HL-60 (cell line): ENCODE data around the gene RHOB.

Experiments used
- DNase-seq, 2 experiments: peaks; one replicate each; pipeline ENCODE4 v3.0.0-alpha.2; 2010 to 2020; ENCODE audit warnings: low read depth in 1 of 2, low spot score in 1 of 2
- H3K27ac ChIP-seq: fragments of 250-450 bp; sonication (Bioruptor Pico); replicated peaks from 2 replicates; pipeline ENCODE4 v1.5.1; 2020; ENCODE audit warnings: mild to moderate bottlenecking, moderate library complexity
- H3K27me3 ChIP-seq: fragments of 250-450 bp; sonication (Bioruptor Pico); 2 replicates; pipeline ENCODE4 v1.5.1; 2021; ENCODE audit warnings: mild to moderate bottlenecking, moderate library complexity; ENCODE audit not compliant: insufficient read depth, poor library complexity, severe bottlenecking
- H3K4me3 ChIP-seq: replicated peaks from 2 replicates; pipeline ENCODE4 v1.5.1; 2011; ENCODE audit warnings: mild to moderate bottlenecking, control low read depth, low read length; ENCODE audit not compliant: insufficient read depth
- GABPA ChIP-seq: IDR thresholded peaks from 2 replicates; pipeline ENCODE4 v1.6.1; 2012; ENCODE audit warnings: low read depth
- POLR2AphosphoS5 ChIP-seq: IDR thresholded peaks from 2 replicates; pipeline ENCODE4 v1.6.1; 2012; ENCODE audit warnings: low read depth
- SPI1 ChIP-seq: IDR thresholded peaks from 2 replicates; pipeline ENCODE4 v1.6.1; 2012; ENCODE audit warnings: low read depth, mild to moderate bottlenecking, borderline replicate concordance
- TF ChIP-seq, protein P1 (sequence below): IDR thresholded peaks from 2 replicates; pipeline ENCODE4 v1.6.1; 2012; ENCODE audit warnings: low read depth; ENCODE audit not compliant: insufficient replicate concordance
- TF ChIP-seq, protein P2 (sequence below): IDR thresholded peaks from one replicate; pipeline ENCODE4 v1.5.1; 2011; ENCODE audit warnings: low read length, control low read depth, inconsistent platforms; ENCODE audit not compliant: insufficient read depth

Gene RHOB

DNA sequence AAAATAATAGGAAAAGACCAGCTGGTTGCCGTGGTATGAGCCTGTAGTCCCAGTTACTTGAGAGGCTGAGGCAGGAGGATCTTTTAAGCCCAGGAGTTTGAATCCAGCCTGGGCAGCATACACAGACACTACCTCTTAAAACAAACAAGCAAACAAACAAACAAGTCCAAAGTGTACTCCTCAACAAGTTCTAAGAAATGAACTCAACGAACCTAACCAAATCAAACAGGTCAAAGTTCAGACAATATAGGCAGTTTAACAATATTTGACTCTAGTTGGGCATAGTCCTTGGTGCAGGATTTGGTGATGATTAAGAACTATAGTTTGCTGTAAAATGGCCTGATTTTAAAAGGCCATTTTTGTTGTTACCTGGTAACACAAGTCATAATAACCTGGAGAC lies 41.9 kb upstream of the RHOB start:
- no peak for DNase-seq
- Histone ChIP-seq H3K27ac (no peak overlapping the region), H3K4me3 (no peak overlapping the region), H3K27me3 (no peaks in the 10 kb centered on the region)
- TF ChIP-seq POLR2AphosphoS5 (no peak), SPI1 (no peak), GABPA (no peak)
- TF ChIP-seq, protein P1, sequence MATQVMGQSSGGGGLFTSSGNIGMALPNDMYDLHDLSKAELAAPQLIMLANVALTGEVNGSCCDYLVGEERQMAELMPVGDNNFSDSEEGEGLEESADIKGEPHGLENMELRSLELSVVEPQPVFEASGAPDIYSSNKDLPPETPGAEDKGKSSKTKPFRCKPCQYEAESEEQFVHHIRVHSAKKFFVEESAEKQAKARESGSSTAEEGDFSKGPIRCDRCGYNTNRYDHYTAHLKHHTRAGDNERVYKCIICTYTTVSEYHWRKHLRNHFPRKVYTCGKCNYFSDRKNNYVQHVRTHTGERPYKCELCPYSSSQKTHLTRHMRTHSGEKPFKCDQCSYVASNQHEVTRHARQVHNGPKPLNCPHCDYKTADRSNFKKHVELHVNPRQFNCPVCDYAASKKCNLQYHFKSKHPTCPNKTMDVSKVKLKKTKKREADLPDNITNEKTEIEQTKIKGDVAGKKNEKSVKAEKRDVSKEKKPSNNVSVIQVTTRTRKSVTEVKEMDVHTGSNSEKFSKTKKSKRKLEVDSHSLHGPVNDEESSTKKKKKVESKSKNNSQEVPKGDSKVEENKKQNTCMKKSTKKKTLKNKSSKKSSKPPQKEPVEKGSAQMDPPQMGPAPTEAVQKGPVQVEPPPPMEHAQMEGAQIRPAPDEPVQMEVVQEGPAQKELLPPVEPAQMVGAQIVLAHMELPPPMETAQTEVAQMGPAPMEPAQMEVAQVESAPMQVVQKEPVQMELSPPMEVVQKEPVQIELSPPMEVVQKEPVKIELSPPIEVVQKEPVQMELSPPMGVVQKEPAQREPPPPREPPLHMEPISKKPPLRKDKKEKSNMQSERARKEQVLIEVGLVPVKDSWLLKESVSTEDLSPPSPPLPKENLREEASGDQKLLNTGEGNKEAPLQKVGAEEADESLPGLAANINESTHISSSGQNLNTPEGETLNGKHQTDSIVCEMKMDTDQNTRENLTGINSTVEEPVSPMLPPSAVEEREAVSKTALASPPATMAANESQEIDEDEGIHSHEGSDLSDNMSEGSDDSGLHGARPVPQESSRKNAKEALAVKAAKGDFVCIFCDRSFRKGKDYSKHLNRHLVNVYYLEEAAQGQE = no peak
- TF ChIP-seq, protein P2, sequence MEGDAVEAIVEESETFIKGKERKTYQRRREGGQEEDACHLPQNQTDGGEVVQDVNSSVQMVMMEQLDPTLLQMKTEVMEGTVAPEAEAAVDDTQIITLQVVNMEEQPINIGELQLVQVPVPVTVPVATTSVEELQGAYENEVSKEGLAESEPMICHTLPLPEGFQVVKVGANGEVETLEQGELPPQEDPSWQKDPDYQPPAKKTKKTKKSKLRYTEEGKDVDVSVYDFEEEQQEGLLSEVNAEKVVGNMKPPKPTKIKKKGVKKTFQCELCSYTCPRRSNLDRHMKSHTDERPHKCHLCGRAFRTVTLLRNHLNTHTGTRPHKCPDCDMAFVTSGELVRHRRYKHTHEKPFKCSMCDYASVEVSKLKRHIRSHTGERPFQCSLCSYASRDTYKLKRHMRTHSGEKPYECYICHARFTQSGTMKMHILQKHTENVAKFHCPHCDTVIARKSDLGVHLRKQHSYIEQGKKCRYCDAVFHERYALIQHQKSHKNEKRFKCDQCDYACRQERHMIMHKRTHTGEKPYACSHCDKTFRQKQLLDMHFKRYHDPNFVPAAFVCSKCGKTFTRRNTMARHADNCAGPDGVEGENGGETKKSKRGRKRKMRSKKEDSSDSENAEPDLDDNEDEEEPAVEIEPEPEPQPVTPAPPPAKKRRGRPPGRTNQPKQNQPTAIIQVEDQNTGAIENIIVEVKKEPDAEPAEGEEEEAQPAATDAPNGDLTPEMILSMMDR = no peak

DNA sequence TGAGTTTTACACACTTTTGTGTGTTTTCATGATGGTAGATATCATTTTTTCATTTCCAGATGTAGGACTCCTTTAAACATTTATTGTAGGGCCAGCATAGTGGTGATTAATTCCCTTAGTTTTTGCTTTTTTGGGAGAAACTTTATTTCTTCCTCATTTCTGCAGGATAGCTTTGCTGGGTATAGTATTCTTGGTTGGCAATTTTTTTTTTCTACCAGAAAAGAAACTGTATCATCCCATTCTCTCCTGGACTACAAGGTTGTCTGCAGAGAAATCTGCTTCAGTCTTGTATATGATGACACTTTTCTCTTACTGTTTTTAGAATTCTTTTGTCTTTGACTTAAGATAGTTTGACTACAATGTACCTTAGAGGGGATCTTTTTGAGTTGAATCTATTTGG lies 37.8 kb upstream of the RHOB start:
- no peak overlapping the region for H3K4me3 ChIP-seq
- TF ChIP-seq GABPA (no peak), POLR2AphosphoS5 (no peak), SPI1 (no peak)
- TF ChIP-seq, protein P1 = no peak
- TF ChIP-seq, protein P2 = no peak
- no peak overlapping the region for H3K27ac ChIP-seq
- DNase-seq = no peak
- H3K27me3 ChIP-seq = peaks cover 2% of the 10 kb centered on the region

DNA sequence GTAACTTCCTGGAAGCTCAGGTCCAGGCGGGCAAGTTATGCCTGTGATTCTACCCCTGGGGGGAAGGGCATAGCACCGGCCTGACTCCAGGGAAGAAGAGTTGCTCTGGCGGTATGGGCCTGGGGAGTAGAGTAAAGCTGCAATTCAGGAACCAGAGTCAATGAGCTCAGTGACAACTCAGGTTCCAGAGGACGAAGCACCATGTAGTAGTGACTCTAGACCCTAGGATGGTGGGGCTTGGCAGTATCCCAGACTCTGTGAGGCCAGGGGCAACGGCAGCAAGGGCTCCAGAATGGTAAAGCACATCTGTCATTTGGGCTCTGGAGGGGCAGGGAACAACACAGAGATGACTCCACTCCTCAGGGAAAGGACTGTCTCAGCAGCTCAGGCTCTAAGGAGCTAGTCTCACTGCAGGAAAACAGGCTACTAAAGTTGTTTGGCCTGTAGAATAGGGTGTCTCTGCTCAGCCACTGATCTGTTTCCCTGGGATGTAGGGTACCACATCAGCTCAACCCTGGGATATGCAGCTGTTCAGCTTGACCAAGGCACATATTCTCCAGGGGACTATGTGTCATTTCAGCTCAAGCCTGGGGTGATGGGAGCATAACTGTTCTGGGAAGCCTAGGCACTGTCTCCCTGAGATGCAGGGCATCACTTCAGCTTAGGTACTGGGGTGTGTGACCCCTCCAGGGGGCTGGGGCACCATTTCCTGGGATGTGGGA lies 36.2 kb upstream of the RHOB start:
- H3K27ac ChIP-seq = no peak overlapping the region
- no peak overlapping the region for H3K4me3 ChIP-seq
- TF ChIP-seq, protein P2 = no peak
- TF ChIP-seq SPI1 (no peak), GABPA (no peak), POLR2AphosphoS5 (no peak)
- TF ChIP-seq, protein P1 = no peak
- no peak for DNase-seq
- peaks cover 2% of the 10 kb centered on the region for H3K27me3 ChIP-seq
